Measurements from ENCODE around the gene COL1A1. TPM values are rescaled to one million over a fixed set of nuclear protein-coding genes. Genes with fewer than 3 reads are reported as not detected.

Gene COL1A1
- polyA plus RNA-seq, 1 donor (not counting 4 experiments of a cell fraction or from before 2014, with no cell fraction given): 0.55 TPM

- Histone ChIP-seq H3K4me3 (ENCODE audit: control insufficient read depth in 2 of 3, extremely low read depth in 1 of 3, insufficient read depth in 2 of 3, low read depth in 1 of 3, low read length in 3 of 3) (no peak overlapping the region), H3K79me2 (ENCODE audit: control insufficient read depth, insufficient read depth, low read length) (no peaks in the 10 kb centered on the region), H3K9me1 (ENCODE audit: control insufficient read depth, extremely low read depth, insufficient read depth, low read length) (no peaks in the 10 kb centered on the region), H3K9ac (ENCODE audit: control insufficient read depth, extremely low read depth, insufficient read depth, low read length) (peak overlapping the region; percentile 24), H3K4me2 (ENCODE audit: control insufficient read depth, extremely low read depth, insufficient read depth, low read depth, low read length) (peak overlapping the region; percentile 67), H3K27ac (ENCODE audit: control insufficient read depth, insufficient read depth, low read length) (peak overlapping the region; percentile 38), H3K9me3 (ENCODE audit: control insufficient read depth, low read depth, low read length) (peaks cover 2% of the 10 kb centered on the region), H2AFZ (ENCODE audit: control insufficient read depth, low read length) (no peak overlapping the region), H3K4me1 (ENCODE audit: control insufficient read depth, extremely low read depth, insufficient read depth, low read length) (peaks cover 31% of the 10 kb centered on the region), H4K20me1 (ENCODE audit: control insufficient read depth, extremely low read depth, insufficient read depth, low read length) (no peaks in the 10 kb centered on the region), H3K36me3 (ENCODE audit: control insufficient read depth in 2 of 2, extremely low read depth in 1 of 2, insufficient read depth in 2 of 2, low read length in 2 of 2) (no peaks in the 10 kb centered on the region), H3K27me3 (ENCODE audit: control insufficient read depth, extremely low read depth, insufficient read depth, low read length) (no peaks in the 10 kb centered on the region)
- TF ChIP-seq EZH2 (IDR thresholded peaks at IDR 0.05; ENCODE audit: low read length) (no peak), CTCF (optimal IDR thresholded peaks at IDR 0.05 in 1 of 3, IDR thresholded peaks at IDR 0.05 in 1 of 3, conservative IDR thresholded peaks at IDR 0.05 in 1 of 3; ENCODE audit: extremely low read depth in 1 of 3, insufficient read depth in 2 of 3, low read length in 3 of 3) (no peak)
- dilution Hi-C loops (cut with MboI; ENCODE audit: extremely low pct_ligation_motif_present, low sequenced_read_pairs): no loop called here
- FAIRE-seq: no peak
- no peak for DNase-seq (ENCODE audit: low read depth, low spot score)
Measured at GRCh38 chr17:50221266-50221863, 19.9 kb upstream of the COL1A1 start.

- no peaks in the 10 kb centered on the region for H3K79me2 ChIP-seq (ENCODE audit: control insufficient read depth, insufficient read depth, low read length)
- H4K20me1 ChIP-seq (ENCODE audit: control insufficient read depth, extremely low read depth, insufficient read depth, low read length): no peaks in the 10 kb centered on the region
- peaks cover 31% of the 10 kb centered on the region for H3K4me1 ChIP-seq (ENCODE audit: control insufficient read depth, extremely low read depth, insufficient read depth, low read length)
- no peak overlapping the region for H3K4me3 ChIP-seq (ENCODE audit: control insufficient read depth in 2 of 3, extremely low read depth in 1 of 3, insufficient read depth in 2 of 3, low read depth in 1 of 3, low read length in 3 of 3)
- H3K9ac ChIP-seq (ENCODE audit: control insufficient read depth, extremely low read depth, insufficient read depth, low read length): no peak overlapping the region
- no peak overlapping the region for H2AFZ ChIP-seq (ENCODE audit: control insufficient read depth, low read length)
- no peak for TF ChIP-seq EZH2 (IDR thresholded peaks at IDR 0.05; ENCODE audit: low read length)
- TF ChIP-seq CTCF (optimal IDR thresholded peaks at IDR 0.05 in 1 of 3, IDR thresholded peaks at IDR 0.05 in 1 of 3, conservative IDR thresholded peaks at IDR 0.05 in 1 of 3; ENCODE audit: extremely low read depth in 1 of 3, insufficient read depth in 2 of 3, low read length in 3 of 3): no peak
- H3K27me3 ChIP-seq (ENCODE audit: control insufficient read depth, extremely low read depth, insufficient read depth, low read length): no peaks in the 10 kb centered on the region
- H3K36me3 ChIP-seq (ENCODE audit: control insufficient read depth in 2 of 2, extremely low read depth in 1 of 2, insufficient read depth in 2 of 2, low read length in 2 of 2): no peaks in the 10 kb centered on the region
- H3K4me2 ChIP-seq (ENCODE audit: control insufficient read depth, extremely low read depth, insufficient read depth, low read depth, low read length): no peak overlapping the region
- no peak for DNase-seq (ENCODE audit: low read depth, low spot score)
- peaks cover 2% of the 10 kb centered on the region for H3K9me3 ChIP-seq (ENCODE audit: control insufficient read depth, low read depth, low read length)
- no peak for FAIRE-seq
- dilution Hi-C loops (cut with MboI; ENCODE audit: extremely low pct_ligation_motif_present, low sequenced_read_pairs): no loop called here
- no peak overlapping the region for H3K27ac ChIP-seq (ENCODE audit: control insufficient read depth, insufficient read depth, low read length)
- H3K9me1 ChIP-seq (ENCODE audit: control insufficient read depth, extremely low read depth, insufficient read depth, low read length): no peaks in the 10 kb centered on the region
Measured at GRCh38 chr17:50220811-50221210, 19.4 kb upstream of the COL1A1 start.

All from keratinocyte (primary cell).